Stimulated activated CD8-positive, alpha-beta memory T cell treated with anti-CD3 and anti-CD28 coated beads, Interleukin-4, amount 100 ng/mL, for 48 hours (primary cell): ENCODE results near the gene CDK9.
A peak's percentile ranks its signal among the peaks of the same experiment; 100 is the strongest.
"Not testable (repeated sequence)": the region's sequence is repeated elsewhere in the genome, so short reads cannot be mapped to it uniquely, and the experiment has no call there.

Experiments used
- DNase-seq: peaks from one replicate; pipeline ENCODE4 v3.0.0-alpha.2; 2020

CDK9 gene

DNA sequence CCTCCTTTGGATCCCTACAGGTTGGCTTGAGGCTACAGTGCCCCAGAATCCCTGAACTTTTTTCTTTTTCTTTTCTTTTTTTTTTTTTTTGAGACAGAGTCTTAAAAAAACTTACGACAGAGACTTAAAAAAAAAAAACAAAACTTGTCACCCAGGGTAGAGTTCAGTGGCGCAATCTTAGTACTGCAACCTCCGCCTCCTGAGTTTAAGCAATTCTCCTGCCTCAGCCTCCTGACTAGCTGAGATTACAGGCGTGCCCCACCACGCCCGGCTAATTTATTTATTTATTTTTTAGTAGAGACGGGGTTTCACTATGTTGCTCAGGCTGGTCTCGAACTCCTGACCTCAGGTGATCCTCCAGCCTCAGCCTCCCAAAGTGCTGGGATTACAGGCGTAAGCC is 4.9 kb upstream of the CDK9 start:
- DNase-seq, result not testable (repeated sequence)

DNA sequence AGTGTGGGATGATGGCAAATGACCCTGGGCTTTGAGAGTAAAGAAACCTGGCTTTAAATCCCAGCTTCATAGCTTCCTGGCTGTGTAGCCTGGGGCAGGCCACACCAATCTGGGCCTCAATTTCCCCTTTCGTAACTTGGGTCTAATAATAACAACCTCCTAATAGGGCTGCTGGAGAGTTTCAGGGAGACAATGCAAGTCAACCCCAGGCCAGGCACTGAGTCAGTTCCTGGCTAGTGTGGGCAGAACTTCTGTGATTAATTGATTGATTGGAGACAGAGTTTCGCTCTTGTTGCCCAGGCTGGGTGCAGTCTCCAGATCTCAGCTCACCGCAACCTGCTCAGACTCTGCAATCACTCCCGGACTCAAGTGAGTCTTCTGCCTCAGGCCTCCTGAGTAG is 4.0 kb upstream of the CDK9 start:
- DNase-seq, result no peak

DNA sequence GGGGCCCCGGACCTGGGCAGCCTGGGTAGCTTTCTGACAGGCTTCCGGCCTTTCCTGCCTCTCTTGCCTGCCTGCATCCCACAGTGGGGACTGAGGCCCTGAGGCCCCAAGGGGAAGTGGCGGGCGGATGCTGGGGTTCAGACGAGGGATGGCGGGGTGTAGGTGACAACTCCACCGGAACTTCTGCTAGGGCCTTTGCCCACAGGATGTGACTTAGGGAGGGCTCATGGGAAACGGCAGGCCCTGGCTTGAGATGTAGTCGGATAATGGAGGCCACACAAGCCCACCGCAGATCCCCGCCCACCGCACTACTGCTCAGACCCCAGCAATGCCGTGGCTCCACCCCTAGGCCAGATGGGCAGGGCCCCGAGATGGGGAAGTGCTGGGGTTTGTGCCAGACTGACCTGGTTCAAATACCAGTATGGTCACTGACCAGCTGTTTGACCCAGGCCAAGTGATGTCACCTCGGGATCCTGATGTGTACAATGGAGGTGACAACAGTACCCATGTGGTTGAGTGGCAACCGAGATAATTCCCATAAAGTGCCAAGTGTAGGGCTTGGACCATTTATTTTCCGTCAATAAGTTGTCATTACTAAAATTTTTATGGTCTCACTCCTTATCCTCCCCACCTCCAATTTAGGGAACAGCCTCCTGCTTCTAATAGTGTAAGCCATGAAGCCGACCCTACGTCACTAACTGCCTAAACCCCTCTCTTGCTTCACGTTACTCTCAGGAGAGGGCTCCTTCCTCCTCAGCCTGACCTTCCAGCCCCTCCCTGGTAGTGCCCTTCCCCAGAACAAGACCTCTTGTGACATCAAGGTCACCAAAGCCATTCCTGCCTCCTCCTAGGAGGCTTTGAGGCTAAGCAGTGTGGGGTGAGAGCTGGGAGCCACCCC is 2.5 kb upstream of the CDK9 start:
- peak; percentile 87 for DNase-seq

DNA sequence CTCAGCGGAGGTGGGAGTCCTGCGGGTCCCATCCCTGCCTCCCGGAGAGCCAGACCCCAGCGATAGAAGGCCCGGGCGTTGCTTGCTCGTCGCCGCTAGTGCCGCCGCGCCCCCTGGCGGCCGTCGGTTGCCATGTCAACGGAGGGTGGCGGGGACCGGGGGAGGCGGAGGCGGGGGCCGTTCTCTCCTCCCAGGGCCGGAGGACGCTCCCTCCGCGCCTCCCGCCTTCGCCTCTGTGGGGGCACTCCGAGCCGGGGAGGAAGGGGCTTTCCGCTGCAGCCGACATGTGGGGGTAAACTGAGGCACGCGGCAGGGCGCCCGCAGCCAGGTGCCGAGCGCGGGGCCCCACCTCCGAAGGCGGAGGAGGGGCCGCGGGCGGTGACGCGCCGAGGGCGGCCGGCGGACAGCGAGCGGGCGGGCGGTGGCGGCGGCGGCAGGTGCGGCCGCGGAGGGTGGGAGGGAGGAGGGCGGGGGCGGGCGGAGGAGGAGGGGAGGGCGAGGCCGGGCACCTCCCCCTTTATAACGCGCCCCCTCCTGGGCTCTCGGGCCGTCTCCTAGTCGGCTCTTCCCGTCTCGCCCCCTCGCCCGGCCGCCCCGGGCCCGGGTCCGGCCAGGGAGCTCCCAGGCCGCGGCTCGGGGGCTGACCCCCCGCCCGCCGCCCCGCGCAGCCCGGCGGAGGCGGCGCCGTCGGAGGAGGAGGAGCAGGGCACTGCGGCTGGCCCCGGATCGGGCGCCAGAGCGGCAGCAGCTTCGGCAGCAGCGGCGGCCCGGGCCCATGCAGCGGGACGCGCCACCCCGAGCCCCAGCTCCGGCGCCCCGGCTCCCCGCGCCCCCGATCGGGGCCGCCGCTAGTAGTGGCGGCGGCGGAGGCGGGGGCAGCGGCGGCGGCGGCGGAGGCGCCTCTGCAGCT is 556 bp upstream of the CDK9 start:
- DNase-seq, result peak; percentile 92

DNA sequence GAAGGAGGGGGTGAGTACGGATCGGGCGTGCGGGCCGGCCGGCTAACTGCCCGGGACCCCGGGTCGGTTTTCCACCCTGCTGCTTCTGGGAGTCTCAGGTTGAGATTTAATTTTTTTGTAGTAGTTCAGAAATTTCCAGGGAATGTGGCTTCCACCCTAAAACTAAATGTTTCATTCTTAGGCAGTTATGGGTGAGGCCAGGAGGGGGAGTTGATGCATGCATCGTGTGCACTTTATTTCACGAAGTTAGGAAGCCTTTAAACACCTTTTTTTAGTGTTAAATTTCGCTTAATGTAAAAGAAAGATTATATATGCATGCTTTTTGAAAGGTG is 905 bp downstream of the CDK9 start:
- no peak for DNase-seq

DNA sequence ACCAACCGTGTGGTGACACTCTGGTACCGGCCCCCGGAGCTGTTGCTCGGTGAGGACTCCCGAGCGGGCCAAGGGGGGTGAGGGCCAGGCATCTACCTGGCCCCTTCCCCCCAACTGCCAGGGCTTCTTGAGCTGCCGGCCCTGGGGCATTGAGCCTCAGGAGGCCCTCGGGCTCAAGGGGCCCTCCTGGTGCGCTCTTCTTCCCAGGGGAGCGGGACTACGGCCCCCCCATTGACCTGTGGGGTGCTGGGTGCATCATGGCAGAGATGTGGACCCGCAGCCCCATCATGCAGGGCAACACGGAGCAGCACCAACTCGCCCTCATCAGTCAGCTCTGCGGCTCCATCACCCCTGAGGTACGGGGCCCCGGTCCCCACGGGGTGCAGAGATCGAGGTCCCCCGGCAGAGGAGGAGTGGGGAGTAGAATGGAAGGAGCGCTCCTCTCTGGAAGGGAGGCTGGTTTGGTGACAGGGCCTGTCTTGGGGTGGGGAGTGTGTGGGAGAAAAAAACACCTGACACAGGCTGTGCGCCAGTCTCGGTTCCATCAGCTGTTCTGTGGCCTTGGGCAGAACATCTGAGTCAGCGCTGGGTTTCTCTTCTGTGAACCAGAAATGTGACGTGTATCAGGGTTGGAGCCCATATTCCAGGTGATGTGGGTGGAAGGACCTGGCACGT is 2.6 kb downstream of the CDK9 start:
- peak; percentile 85 for DNase-seq

DNA sequence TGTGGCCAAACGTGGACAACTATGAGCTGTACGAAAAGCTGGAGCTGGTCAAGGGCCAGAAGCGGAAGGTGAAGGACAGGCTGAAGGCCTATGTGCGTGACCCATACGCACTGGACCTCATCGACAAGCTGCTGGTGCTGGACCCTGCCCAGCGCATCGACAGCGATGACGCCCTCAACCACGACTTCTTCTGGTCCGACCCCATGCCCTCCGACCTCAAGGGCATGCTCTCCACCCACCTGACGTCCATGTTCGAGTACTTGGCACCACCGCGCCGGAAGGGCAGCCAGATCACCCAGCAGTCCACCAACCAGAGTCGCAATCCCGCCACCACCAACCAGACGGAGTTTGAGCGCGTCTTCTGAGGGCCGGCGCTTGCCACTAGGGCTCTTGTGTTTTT is 3.3 kb downstream of the CDK9 start:
- DNase-seq, result no peak

DNA sequence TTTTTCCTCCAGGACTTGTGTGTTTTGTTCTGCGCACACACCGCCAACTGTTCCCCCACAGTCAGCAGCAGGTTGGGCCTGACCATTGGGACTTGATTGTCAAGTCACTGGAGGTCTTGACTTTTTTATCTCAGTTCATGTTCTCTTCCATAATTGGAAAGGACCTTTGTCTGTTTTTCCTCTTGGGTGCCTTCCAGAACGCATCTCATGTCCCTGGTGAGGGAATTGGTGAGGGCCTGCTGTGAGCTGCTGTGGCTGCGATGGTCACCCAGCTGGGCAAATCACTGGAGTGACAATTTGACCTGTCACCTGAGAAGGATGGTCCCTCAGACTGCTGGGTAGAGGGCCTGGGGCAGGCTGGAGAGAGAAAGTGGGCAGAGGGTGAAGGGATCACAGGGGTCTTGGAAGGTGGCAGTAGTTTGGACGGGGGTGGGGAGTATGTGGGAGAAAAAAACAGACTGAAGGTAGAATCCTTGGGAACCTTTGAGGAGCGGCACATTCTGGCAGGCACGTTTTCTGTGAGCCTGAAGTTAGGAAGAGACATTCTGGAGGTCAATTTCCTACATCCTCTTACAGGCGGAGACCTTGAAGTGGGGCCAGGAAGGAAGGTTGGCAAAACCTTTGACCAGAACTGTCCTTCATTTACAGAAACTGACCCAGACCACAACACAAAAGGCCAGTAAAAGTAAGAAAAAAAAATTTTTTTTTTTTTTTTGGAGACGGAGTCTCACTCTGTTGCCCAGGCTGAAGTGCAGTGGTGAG is 4.4 kb downstream of the CDK9 start:
- no peak for DNase-seq

DNA sequence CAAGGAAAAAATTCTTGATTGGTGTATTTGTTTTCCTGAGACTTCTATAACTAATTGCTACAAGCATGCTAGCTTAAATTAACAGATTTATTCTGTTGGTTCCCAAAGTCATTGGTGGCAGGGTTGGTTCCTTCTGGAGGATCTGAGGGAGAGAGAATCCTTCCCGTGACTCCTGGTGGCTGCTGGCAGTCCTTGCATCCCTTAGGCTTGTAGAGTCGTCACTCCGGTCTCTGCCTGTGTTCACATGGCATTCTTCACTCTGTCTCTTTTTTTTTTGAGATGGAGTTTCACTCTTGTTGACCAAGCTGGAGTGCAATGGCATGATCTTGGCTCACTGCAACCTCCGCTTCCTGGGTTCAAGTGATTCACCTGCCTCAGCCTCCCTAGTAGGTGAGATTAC is 5.3 kb downstream of the CDK9 start:
- no peak for DNase-seq

DNA sequence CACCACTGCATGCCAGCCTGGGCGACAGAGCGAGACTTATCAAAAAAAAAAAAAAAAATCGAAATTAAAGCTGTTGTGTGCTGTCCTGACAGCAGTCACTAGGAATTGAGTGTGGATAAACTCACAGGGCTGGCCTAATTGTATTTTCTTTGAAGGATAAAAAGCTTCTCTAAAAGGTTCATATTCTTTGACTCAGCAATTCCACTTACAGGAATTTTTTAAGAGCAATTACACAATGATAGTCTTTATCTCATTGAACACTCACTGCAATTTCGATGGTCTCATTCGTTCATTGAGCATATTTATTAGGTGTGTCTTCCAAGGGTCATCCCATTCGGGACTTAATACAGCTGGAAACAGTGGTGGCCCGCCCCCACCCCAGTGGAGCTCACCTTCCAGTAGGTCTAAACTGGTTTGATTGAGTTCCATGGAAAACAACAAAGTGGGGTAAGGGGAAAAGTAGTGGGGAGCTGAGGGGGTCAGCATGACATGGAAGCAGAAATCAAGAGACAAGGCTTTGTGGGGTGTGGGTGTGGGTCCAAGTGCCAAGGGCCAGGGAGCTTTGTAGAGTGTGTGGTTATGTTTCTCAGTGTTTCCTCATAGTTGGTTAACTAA is 6.7 kb downstream of the CDK9 start:
- DNase-seq, result no peak

DNA sequence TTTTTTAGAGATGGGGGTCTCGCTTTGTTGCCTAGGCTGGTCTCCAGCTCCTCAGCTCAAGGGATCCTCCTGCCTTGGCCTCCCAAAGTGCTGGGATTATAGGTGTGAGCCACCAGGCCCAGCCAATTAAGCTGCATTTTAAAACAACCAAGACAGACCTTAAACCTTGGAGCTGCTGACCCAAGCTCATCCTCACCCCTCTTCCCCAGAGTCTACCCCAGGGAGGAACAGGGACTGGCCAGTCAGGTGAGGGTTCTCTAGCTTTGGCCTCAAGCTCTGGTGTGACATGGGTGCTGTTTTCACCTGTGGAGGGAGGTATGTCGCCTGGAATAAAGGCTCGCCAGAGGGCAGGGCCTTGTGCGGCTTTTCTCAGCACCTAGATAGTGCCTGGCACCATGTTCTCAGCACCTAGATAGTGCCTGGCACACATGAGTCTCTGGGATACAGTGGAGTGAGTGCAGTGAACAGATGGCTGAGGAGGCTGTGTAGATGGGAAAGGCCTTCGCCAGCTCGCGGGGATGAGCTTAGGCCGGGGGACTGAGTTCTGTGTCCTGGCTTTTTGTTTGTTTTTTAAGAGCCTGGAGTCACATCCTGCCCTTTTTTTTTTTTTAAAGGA is 7.4 kb downstream of the CDK9 start:
- no peak for DNase-seq

DNA sequence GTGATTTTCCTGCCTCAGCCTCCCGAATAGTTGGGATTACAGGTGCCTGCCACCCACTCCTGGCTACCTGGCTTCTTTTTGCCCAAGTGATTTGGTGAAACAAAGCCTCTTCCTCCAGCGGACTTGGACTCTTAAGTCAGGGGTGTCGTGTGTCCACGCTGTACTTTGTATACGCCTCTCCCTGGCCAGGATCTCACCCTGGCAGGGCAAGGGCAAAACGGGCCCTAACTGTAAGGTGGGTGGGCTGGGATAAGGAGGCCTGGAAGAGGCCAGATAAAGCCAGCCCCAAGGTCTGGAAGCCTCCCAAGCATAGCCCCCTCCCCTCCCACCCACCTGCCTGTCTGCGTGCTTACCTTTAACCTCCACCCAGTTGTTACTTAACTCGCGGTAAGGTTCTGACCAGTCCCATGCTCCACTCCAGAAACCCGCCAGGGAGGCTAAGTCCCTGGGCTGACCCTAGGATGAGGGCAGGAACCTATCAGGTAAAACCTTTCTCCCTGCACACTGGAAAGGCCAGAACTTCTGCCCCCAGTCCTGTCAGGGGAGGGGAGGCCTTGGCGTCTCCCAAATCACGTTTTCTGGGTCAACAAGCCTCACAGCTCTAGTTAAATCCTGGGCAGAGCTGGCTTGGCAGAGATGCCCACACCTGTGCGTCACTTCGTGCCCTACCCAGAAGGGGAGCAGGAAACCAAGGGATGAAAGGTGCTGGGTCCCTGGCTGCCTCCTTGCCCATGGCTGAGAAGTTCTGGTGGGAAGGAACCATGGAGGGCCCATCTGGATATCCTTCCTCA is 8.4 kb downstream of the CDK9 start:
- DNase-seq, result no peak

DNA sequence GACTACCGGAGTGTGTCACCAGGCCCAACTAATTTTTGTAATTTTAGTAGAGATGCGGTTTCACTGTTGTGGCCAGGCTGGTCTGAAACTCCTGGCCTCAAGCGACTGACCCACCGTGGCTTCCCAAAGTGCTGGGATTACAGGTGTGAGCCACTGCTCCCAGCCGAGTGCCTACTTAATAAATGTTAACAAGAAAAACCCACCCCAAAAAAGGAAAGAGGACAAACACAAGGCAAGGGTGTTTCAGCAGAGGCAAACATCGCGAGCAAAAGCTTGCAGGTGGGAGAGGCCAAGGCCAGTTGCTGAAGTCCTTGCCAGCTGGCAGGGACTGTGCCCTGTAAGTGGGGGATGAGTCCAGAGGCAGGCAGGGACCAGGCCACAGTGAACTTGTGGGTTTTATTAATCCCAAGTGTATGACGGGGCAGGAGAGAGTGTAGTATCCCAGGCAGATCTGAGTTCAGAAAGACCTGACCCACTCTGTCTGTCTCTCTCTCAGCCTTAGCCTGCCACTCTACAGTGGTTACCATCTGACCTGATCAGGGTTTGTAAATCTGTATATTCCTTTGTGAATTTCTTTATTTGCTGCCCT is 10.5 kb downstream of the CDK9 start:
- peak; percentile 42 for DNase-seq

DNA sequence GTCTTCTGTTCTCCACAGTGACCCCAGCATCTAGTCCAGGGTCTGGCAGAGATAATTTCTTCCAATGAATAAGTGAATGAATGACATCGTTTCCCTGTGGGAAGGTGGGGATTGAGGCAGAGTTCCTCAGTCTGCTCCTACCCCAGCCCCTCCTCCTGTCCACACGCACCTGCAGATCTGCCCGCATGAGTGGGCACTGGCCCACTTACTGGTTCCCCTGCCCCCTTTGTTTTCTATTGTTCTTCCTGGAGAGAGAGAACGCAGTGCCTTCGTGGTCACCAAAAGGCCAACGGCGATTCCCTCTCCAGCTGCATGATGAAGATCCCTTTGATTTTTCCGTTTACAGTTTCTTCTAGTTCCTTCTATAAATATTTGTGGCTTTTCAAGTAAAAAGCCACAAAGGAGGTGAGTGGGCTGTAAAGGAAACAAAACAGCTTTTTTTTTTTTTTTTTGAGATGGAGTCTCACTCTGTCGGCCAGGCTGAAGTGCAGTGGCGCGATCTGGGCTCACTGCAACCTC is 11.1 kb downstream of the CDK9 start:
- no peak for DNase-seq

DNA sequence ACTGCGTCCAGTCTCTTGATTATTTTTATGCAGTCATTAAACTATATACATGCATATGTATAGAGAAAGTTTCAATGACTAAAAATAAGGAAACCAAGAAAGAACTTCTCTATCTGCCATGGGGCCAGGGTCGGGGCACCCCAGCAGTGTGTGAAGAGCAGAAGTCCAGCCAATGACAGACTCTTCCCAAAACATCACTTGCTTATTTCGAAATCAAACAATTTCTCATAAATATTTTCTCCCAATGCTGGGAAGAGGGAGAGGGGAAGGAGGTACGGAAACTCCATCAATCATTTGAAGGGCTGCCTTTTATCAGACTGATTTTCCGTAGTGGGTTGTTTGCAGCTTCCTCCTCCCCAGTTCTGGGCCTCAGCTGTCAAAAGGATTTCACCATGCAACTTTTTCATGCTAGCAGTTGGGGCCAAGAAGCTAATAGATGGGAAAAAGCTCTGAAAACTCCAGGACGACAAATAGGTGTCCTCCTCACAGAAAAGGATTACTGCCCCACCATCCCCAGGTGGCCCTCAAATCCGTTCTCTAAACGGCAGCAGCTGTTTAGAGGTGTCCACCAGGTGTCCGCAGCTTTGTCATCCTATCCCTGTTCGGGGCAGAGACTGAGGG is 16.2 kb downstream of the CDK9 start:
- no peak for DNase-seq

DNA sequence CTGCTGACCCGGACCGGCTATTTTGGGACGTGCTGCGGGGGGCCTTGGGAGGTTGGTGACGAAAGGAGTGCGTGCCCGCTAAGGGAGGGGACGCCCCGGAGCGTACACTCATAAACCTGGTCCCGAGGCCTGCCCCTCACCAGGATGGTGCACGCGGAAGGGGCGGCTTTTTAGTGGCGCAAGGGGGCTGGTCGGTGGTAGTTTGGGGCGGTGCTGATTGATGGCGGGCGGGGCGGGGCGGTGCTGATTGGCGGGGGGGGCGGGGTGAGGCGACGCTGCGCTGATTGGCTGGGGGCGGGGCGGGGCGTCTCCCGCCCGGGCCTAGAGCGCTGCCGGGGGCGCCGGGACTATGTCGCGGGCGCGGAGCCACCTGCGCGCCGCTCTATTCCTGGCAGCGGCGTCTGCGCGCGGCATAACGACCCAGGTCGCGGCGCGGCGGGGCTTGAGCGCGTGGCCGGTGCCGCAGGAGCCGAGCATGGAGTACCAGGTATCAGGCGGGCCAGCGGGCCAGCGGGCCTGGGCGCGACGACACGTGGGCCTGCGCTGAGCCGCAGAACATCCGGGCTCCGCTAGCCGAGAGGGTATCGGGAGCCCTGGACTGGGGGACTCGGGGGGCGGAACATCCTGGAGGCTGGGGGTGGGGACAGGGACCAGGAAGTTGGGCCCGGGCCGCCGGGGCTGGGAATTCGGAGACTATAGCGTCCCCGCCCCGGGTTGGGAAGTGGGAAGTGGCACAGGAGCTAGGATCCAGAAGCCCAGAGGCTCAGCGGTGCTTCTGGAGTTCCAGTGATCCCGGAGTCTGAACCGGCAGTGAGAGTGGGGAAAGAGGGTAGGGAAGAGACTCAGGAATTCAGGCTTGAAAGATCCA is 17.0 kb downstream of the CDK9 start, which contains the start of gene FPGS:
Gene FPGS, plus strand, starts transcription at position 307 of the 868 bp plus-strand sequence. Its CDS starts 43 bp downstream, at position 350.
- peak; percentile 88 for DNase-seq

DNA sequence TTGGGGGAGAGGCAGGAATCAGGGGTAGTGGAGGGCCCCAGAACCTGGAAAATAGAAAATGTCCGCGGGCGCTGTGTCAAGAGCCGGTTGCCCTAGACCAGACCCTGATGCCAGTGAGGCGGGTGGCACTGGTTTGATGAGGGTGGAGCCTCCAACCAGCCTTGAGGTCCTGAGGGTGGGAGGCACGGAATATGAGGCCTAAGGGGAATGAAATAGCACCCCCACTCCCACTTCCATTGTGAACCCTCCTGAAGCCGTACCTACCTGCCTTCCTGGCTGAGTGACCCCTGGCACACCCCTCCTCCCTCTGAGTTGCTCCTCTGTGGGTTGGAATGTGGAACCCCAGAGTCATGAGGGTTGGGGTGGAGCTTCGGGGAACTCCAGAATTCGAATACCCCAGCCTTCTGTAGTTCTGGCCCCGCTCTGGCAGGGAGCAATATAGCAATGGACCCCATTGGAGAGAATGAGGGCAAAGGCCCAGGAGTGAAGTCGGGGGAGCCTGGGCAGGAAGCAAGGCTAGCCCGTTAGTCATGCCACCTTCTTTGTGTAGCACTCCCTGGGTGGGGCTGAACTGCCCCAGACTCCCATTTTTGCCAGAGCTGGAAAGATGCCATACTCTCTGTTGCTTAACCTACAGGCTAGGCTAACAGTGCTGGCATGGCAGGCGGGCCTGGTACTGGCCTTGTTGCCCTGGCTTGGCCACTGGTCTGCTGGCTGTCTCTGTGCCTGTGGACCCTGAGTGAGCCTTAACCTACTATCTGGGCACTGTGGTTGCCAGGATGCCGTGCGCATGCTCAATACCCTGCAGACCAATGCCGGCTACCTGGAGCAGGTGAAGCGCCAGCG is 17.9 kb downstream of the CDK9 start:
- DNase-seq, result peak; percentile 45

DNA sequence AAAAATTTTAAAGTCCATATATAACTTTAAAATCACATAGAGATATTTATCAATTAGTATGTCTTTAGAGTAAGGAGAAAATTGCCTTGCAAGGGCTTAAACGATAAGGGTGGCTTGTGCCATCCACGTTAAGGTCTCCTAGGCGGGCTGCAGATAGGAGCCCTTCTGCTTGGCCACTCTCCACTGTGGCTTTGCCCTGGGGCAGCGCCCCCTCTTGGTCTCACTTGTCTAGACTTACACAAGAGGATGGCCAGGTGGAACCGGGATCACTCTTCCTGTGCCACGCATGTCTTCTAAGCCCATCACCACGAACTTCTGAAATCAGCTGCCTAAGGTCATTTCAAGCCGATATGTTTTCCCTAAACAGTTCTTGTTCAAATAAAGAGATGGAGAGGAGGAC is 19.8 kb downstream of the CDK9 start:
- peak; percentile 68 for DNase-seq
